Loucy (cell line): ENCODE results near the gene PHOSPHO1.

Source experiments
- H2AFZ ChIP-seq: fragments of 200-600 bp; sonication (generic); 2 replicates; pipeline ENCODE4 v1.6.0; 2016; ENCODE audit warnings: antibody characterized with exemption, mild to moderate bottlenecking, low read length, moderate library complexity
- H3F3A ChIP-seq: fragments of 200-600 bp; 2 replicates; pipeline ENCODE4 v1.6.0; 2016; ENCODE audit warnings: antibody characterized with exemption, low read depth, mild to moderate bottlenecking
- H3K27me3 ChIP-seq: fragments of 200-600 bp; sonication (generic); 2 replicates; pipeline ENCODE4 v1.6.1; 2014; ENCODE audit warnings: low read length, mild to moderate bottlenecking; ENCODE audit not compliant: insufficient read depth, poor library complexity, severe bottlenecking
- H3K36me3 ChIP-seq: fragments of 200-600 bp; sonication (generic); 2 replicates; pipeline ENCODE4 v1.6.1; 2016; ENCODE audit warnings: low read length; ENCODE audit not compliant: insufficient read depth
- H3K4me1 ChIP-seq: fragments of 200-600 bp; sonication (generic); 2 replicates; pipeline ENCODE4 v1.5.1; 2014; ENCODE audit warnings: low read length, mild to moderate bottlenecking; ENCODE audit not compliant: insufficient read depth, poor library complexity, severe bottlenecking
- H3K4me2 ChIP-seq: fragments of 200-600 bp; sonication (generic); 2 replicates; pipeline ENCODE4 v1.6.0; 2014; ENCODE audit warnings: antibody characterized with exemption, low read length, low read depth, mild to moderate bottlenecking; ENCODE audit not compliant: poor library complexity, severe bottlenecking
- H3K4me3 ChIP-seq: fragments of 200-600 bp; sonication (generic); 2 replicates; pipeline ENCODE4 v1.5.1; 2014; ENCODE audit warnings: low read length, mild to moderate bottlenecking, mixed read lengths; ENCODE audit not compliant: poor library complexity, severe bottlenecking
- H3K79me2 ChIP-seq: fragments of 200-600 bp; sonication (generic); 2 replicates; pipeline ENCODE4 v1.6.1; 2014; ENCODE audit warnings: low read length; ENCODE audit not compliant: insufficient read depth
- H3K9ac ChIP-seq: fragments of 200-600 bp; sonication (generic); 2 replicates; pipeline ENCODE4 v1.6.0; 2014; ENCODE audit warnings: mild to moderate bottlenecking, low read depth, low read length, moderate library complexity; ENCODE audit not compliant: poor library complexity, severe bottlenecking
- H3K9me2 ChIP-seq: fragments of 200-600 bp; sonication (generic); replicated peaks from 2 replicates; pipeline ENCODE4 v1.6.1; 2016; ENCODE audit warnings: low read depth, low read length, mixed read lengths
- H3K9me3 ChIP-seq: fragments of 200-600 bp; sonication (generic); 2 replicates; pipeline ENCODE4 v1.6.1; 2014; ENCODE audit warnings: mild to moderate bottlenecking, antibody characterized with exemption, low read length, low read depth; ENCODE audit not compliant: insufficient read depth
- H4K20me1 ChIP-seq: fragments of 200-600 bp; sonication (generic); 2 replicates; pipeline ENCODE4 v1.6.0; 2014; ENCODE audit warnings: antibody characterized with exemption, low read length, mild to moderate bottlenecking; ENCODE audit not compliant: insufficient read depth, poor library complexity, severe bottlenecking
- EZH2phosphoT487 ChIP-seq: fragments of 200-600 bp; IDR thresholded peaks from 2 replicates; pipeline ENCODE4 v1.6.1; 2018; ENCODE audit warnings: antibody characterized with exemption, mild to moderate bottlenecking, moderate library complexity, borderline replicate concordance
- TF ChIP-seq, protein P1 (sequence below): fragments of 200-600 bp; sonication (generic); conservative IDR thresholded peaks from 2 replicates; pipeline ENCODE4 v1.5.1; 2014; ENCODE audit warnings: mild to moderate bottlenecking, antibody characterized with exemption, low read length

Gene PHOSPHO1

DNA sequence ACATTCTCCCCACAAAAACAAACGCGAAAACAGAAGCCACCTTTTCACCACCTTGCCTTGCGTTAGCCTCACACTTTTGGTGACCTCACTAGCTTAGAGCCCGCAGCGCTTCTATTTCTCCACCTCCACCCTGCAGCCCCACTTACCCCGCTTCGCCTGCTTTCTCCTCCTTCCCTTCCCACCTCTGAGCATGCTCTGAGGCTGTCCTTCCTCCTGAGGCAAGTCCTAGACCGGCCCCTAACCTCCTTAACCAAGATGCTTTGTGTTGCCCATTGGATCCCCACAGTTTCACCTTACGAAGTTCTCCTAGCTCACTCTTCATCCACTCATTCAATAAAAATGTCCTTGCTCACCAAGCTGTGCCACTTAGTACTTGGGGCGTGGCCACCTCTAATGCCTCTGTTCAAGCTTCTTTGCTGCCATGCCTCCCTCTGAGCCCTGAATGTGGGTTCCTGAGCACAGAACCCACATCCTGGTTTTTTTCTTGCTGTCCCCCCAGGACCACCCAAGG, 21.5 kb downstream of the PHOSPHO1 start:
- Histone ChIP-seq H3K79me2 (peaks cover 37% of the 10 kb centered on the region), H3K9ac (peak overlapping the region; percentile 83), H4K20me1 (no peaks in the 10 kb centered on the region), H2AFZ (no peak overlapping the region), H3K4me1 (peaks cover 51% of the 10 kb centered on the region), H3K9me3 (no peaks in the 10 kb centered on the region), H3K4me2 (peak overlapping the region; percentile 97), H3F3A (no peaks in the 10 kb centered on the region), H3K27me3 (no peaks in the 10 kb centered on the region), H3K4me3 (peak overlapping the region; percentile 82), H3K36me3 (no peaks in the 10 kb centered on the region), H3K9me2 (no peaks in the 10 kb centered on the region)
- TF ChIP-seq, protein P1, sequence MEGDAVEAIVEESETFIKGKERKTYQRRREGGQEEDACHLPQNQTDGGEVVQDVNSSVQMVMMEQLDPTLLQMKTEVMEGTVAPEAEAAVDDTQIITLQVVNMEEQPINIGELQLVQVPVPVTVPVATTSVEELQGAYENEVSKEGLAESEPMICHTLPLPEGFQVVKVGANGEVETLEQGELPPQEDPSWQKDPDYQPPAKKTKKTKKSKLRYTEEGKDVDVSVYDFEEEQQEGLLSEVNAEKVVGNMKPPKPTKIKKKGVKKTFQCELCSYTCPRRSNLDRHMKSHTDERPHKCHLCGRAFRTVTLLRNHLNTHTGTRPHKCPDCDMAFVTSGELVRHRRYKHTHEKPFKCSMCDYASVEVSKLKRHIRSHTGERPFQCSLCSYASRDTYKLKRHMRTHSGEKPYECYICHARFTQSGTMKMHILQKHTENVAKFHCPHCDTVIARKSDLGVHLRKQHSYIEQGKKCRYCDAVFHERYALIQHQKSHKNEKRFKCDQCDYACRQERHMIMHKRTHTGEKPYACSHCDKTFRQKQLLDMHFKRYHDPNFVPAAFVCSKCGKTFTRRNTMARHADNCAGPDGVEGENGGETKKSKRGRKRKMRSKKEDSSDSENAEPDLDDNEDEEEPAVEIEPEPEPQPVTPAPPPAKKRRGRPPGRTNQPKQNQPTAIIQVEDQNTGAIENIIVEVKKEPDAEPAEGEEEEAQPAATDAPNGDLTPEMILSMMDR: no peak
- no peak for TF ChIP-seq EZH2phosphoT487

DNA sequence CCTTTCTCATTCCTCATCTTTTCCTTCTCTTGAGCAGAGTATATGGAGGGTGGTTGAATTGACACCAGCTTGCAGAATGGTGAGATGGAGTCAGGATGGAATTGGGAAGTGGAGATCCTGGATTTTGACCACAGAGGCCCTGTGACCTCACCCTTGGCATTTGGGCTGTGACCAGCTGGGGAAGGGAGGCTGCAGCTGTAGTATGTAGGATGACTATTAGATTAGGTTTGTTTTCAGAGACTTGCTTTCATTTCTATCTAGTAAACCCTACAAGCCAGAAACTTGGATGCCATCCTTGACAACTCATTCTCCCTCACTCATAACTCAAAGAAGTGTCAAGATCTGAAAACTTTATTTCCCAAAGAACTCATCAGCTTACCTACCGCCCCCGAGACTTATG, 26.1 kb downstream of the PHOSPHO1 start:
- Histone ChIP-seq H3K79me2 (no peaks in the 10 kb centered on the region), H2AFZ (no peak overlapping the region), H3K4me1 (peaks cover 14% of the 10 kb centered on the region), H3K36me3 (no peaks in the 10 kb centered on the region), H3K9me2 (no peaks in the 10 kb centered on the region), H3K4me2 (no peak overlapping the region), H3K27me3 (no peaks in the 10 kb centered on the region), H3K4me3 (no peak overlapping the region), H3K9me3 (no peaks in the 10 kb centered on the region), H3F3A (no peaks in the 10 kb centered on the region), H3K9ac (no peak overlapping the region), H4K20me1 (no peaks in the 10 kb centered on the region)
- TF ChIP-seq EZH2phosphoT487: no peak
- TF ChIP-seq, protein P1: no peak

DNA sequence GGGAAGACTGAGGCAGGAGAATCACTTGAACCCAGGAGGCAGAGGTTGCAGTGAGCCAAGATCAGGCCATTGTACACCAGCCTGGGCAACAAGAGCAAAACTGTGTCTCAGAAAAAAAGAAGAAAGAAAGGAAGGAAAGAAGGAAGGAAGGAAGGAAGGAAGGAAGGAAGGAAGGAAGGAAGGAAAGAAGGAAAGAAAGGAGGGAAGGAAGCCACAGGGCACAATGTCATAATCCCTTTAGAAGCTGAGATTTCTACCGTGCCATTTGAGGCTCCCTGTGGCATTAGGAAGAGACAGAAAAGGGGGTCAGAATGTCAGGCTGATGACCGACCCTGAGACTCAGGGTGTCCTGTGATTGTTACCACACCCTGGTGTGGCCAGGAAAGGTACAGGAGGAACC, 26.8 kb downstream of the PHOSPHO1 start:
- Histone ChIP-seq H2AFZ (no peak overlapping the region), H3F3A (no peaks in the 10 kb centered on the region), H3K36me3 (no peaks in the 10 kb centered on the region), H3K9ac (no peak overlapping the region), H3K4me1 (peaks cover 6% of the 10 kb centered on the region), H4K20me1 (no peaks in the 10 kb centered on the region), H3K4me2 (no peak overlapping the region), H3K27me3 (no peaks in the 10 kb centered on the region), H3K9me2 (no peaks in the 10 kb centered on the region), H3K79me2 (no peaks in the 10 kb centered on the region), H3K4me3 (no peak overlapping the region), H3K9me3 (no peaks in the 10 kb centered on the region)
- no peak for TF ChIP-seq EZH2phosphoT487
- TF ChIP-seq, protein P1: no peak
